Activated T-helper 1 cell treated with anti-CD3 and anti-CD28 coated beads, Interleukin-2, amount 50 U/mL, for 16 hours (primary cell): Measurements from ENCODE around the gene EME2.
"Not testable (repeated sequence)": the region's sequence is repeated elsewhere in the genome, so short reads cannot be mapped to it uniquely, and the experiment has no call there.

ENCODE experiments used
- DNase-seq, 2 donors: peaks; one replicate each; pipeline ENCODE4 v3.0.0-alpha.2; 2020; ENCODE audit warnings: low read depth in 1 of 2, low spot score in 1 of 2

Gene EME2

GRCh38 chr16:1790611-1791255, 18.1 kb downstream of the EME2 start:
- DNase-seq, result no peak

GRCh38 chr16:1791256-1791942, 18.8 kb downstream of the EME2 start:
- no peak for DNase-seq

- DNase-seq, result no peak
Observed at GRCh38 chr16:1791943-1792812, 19.6 kb downstream of the EME2 start.

- no peak for DNase-seq
Observed at GRCh38 chr16:1792836-1793577, 20.4 kb downstream of the EME2 start.

GRCh38 chr16:1793578-1794220, 21.1 kb downstream of the EME2 start, which contains the start of gene IGFALS:
Gene IGFALS (minus strand): TSS chr16:1793705. CDS start chr16:1793652, 53 bp downstream.
- no peak for DNase-seq

- no peak for DNase-seq
Observed at GRCh38 chr16:1794221-1794871, 21.7 kb downstream of the EME2 start.

GRCh38 chr16:1794908-1795666, 22.5 kb downstream of the EME2 start:
- no peak for DNase-seq

- DNase-seq, result not testable (repeated sequence)
Observed at GRCh38 chr16:1799263-1799662, 26.7 kb downstream of the EME2 start.

GRCh38 chr16:1800701-1801100, 28.1 kb downstream of the EME2 start:
- DNase-seq, result no peak

GRCh38 chr16:1807626-1808025, 35.0 kb downstream of the EME2 start:
- no peak for DNase-seq

GRCh38 chr16:1808691-1809090, 36.1 kb downstream of the EME2 start:
- no peak for DNase-seq

- DNase-seq, result no peak
Observed at GRCh38 chr16:1809281-1809801, 36.7 kb downstream of the EME2 start.

- no peak for DNase-seq
Observed at GRCh38 chr16:1810106-1810505, 37.5 kb downstream of the EME2 start.

GRCh38 chr16:1810536-1810935, 37.9 kb downstream of the EME2 start:
- no peak for DNase-seq

- no peak for DNase-seq
Observed at GRCh38 chr16:1812732-1813163, 40.1 kb downstream of the EME2 start.

- DNase-seq, result no peak
Observed at GRCh38 chr16:1815461-1815860, 42.9 kb downstream of the EME2 start.

GRCh38 chr16:1816396-1817275, 44.0 kb downstream of the EME2 start:
- no peak for DNase-seq

GRCh38 chr16:1817276-1817589, 44.6 kb downstream of the EME2 start:
- DNase-seq, result no peak
